Activated naive CD4-positive, alpha-beta T cell treated with anti-CD3 and anti-CD28 coated beads, Interleukin-2, amount 50 U/mL, for 72 hours (primary cell): ENCODE results near the gene NMNAT2. TPM values are rescaled to one million over a fixed set of nuclear protein-coding genes. Genes with fewer than 3 reads are reported as not detected.

ENCODE experiments used
- ATAC-seq, 2 donors: fragments of 150-1000 bp; cut with Tn5 transposase; 2 replicates each; pipeline ENCODE4 v1.10.0; 2021; ENCODE audit warnings: mild to moderate bottlenecking in 2 of 2, moderate library complexity in 2 of 2
- DNase-seq, 2 donors: peaks; one replicate each; pipeline ENCODE4 v3.0.0; 2021 to 2022; ENCODE audit warnings: low spot score in 2 of 2
- H3K27ac Mint-ChIP-seq, 2 donors: one replicate each; pipeline ENCODE4 v1.8.0; 2022; ENCODE audit warnings: mild to moderate bottlenecking in 2 of 2, mixed read lengths in 2 of 2
- H3K36me3 Mint-ChIP-seq, 2 donors: one replicate each; pipeline ENCODE4 v1.8.0; 2022; ENCODE audit warnings: mixed read lengths in 2 of 2
- H3K9me3 Mint-ChIP-seq, 2 donors: one replicate each; pipeline ENCODE4 v1.8.0; 2022; ENCODE audit warnings: mixed read lengths in 2 of 2
- total RNA-seq, 2 donors: library from RNA; stranded (reverse); gene quantifications; one replicate each; pipeline ENCODE4 v1.2.3, GENCODE V29; 2022

Gene NMNAT2
- total RNA-seq, 2 donors from 2014 or later, result not detected

DNA sequence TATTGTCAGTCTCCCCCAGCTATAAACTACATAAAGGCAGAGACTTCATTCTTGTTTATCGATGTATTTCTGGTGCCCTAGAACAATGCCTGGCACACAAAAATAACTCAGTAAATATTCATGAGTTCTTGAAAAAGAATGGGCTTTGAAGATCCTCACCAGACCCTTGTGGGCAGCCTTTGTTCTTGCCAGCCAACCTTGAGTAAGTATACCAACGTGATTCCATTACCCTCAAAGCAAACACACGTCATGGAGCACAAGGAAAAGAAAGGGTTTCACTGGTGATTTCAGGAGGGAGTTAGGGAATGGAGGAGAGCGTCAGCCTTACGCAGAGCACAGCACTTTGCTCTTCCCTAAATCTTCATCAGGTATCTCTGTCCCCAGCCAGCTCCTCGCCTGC, 29.4 kb downstream of the NMNAT2 start:
- H3K27ac Mint-ChIP-seq, result no peak overlapping the region
- DNase-seq (no peak), ATAC-seq (no peak)
- H3K36me3 Mint-ChIP-seq, result no peaks in the 10 kb centered on the region
- H3K9me3 Mint-ChIP-seq, result no peaks in the 10 kb centered on the region

DNA sequence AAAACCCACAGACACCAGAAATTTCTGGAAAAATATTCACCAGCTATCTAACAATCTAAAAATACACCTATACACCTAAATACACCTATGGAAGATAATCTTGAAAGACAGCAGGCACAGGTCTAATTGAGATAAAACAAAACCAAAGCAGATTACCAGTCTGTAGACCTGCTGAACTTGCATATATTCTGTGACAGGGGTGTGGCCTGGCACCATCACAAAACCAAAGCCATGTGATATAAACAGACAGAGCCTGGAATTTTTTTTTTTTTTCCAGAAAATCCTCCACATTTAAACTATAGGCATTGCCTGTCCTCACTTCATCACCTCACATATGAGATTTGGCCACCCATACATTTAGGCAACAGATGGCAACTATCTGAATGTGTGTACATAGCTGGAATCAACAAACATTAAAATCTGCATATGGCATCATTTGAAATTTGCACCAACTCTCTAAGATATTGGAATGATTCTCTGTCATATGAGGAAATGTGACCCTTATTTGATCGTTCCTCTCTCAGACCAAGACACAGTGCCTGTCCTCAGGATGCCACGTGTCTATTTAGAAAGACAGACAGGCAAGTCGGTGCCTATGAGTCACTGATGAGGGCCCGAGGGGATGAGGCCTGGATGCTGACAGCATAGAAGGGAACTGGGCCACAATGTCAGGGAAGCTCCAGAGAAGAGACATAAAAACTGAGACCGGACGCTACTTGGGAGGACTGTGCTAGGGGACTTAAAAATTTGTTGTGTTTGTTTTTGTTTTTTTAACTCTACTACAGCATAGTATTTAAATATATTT, 32.6 kb downstream of the NMNAT2 start:
- ATAC-seq (no peak), DNase-seq (no peak)
- Mint-ChIP-seq H3K36me3 (no peaks in the 10 kb centered on the region), H3K27ac (no peak overlapping the region), H3K9me3 (no peaks in the 10 kb centered on the region)

DNA sequence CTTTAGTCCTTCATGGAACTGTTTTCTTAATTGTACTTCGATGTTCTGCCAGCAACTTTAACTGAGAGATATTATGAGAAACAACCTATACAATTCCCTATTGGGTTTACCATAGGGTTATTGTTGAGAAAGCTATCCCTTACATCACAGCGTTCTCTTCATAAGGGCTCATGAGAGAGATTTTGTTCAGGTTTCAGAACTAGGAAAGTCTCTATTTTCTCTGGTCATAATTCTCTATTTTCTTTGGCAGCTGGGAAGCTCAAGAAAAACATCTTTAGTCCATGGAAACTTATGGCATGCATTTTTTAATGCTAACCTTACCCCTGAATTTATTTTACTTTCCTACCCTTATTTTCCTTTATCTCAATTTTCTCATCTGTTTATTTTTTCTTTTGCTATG, 38.2 kb downstream of the NMNAT2 start:
- Mint-ChIP-seq H3K36me3 (no peaks in the 10 kb centered on the region), H3K27ac (no peak overlapping the region), H3K9me3 (no peaks in the 10 kb centered on the region)
- no peak for DNase-seq
- no peak for ATAC-seq

DNA sequence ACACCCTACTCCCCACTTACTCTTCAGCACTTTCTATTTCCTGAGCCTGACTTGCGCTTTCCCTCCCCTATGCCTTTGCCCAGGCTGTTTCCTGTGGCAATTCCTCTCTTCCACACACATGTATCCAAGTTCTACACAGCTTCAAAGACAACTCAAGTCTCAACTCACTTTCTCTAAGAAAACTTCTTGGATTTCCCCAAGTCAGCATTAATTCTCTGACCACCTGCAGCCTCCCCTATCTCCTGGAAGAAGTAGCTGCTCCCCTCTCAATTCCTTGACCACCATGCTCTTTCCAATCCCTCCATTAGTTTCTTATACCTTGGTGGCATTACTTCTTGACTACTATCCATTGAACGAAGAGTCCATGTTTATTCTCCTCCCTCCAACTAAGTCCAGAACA, 42.8 kb downstream of the NMNAT2 start:
- no peaks in the 10 kb centered on the region for H3K9me3 Mint-ChIP-seq
- no peak overlapping the region for H3K27ac Mint-ChIP-seq
- no peak for DNase-seq
- no peak for ATAC-seq
- H3K36me3 Mint-ChIP-seq, result no peaks in the 10 kb centered on the region

DNA sequence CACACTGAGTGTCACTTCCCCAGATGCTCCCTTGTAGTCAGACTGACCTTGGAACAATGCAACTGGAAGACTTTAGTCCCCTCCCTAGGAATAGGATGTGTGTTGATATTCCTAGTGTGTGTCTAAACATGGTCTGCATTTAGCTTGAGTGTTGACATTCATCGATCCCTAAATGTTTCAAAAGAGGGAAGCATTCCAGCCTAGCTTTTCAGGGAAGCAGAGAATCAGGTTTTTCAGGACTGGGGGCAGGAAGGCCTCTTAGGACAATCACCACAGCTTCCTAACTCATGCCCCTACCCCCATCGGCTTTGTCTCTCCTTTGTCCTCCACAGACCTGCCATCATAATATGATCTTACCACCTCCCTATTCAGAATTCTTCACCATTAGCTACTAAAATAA, 43.4 kb downstream of the NMNAT2 start:
- no peak overlapping the region for H3K27ac Mint-ChIP-seq
- no peak for ATAC-seq

DNA sequence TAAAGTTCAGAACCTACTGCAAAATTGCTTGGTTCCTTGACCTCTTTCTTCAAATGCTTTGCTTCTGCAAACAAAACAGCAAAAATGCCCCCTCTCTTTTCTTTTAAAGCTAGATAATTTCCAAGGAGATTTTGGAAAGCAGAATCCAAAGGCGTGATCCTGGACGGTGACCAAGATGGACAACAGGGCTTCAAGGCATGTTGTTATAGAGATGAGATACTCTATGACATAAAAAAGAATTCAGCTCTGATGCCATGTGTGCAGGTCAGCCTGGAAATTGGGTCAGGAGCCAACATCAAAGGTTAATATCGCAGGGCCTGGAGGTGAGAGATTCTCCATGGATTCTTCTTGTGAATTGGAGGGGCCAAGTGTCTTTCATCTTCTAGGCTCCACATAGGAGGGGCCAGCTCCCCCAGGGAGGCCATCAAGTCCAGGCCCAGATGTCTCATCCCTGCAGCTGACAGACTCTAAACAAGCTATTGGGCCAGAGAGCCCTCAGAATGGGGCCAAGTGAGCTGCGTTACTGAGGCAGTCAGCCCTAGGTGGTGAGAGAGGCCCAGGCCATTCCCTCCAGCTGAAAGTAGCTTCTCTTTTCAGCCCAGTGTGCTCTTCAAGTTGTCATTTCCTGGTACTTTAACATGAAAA, 45.5 kb downstream of the NMNAT2 start:
- Mint-ChIP-seq H3K27ac (no peak overlapping the region), H3K36me3 (no peaks in the 10 kb centered on the region), H3K9me3 (no peaks in the 10 kb centered on the region)
- DNase-seq (no peak), ATAC-seq (no peak)

More for the DNA sequence above, 43.4 kb downstream of the NMNAT2 start:
- no peaks in the 10 kb centered on the region for H3K9me3 Mint-ChIP-seq
- no peaks in the 10 kb centered on the region for H3K36me3 Mint-ChIP-seq
- no peak for DNase-seq

DNA sequence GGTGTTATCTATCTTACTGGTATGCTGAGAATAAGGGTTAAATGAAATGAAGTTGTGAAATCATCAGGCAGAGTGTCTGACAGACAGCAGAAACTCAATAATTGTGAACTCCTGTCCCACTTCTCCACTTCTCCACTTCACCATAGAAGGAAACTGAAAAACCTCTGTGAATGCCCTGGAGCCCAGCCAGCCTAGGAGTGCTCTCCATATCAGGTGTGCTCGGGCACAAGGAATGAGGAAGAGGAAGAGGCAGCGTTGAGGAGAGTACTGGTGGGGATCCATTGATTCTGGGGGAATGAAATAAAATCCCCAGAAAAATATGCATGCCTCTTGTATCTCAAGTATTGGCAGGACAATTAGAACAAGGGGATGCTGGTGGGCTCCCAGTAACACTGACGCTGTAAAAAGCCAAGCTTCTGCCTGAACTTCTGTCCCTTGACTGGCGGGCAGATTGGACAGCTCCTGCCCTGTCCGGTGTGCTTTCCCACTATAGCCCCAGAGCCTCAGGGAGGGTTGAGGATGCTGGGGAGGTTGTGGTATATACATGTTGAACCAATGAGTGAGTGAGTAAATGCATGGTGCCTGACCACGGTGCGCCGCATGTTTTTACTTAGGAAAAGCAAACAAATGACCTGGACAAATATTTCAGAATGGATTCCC, 47.7 kb downstream of the NMNAT2 start:
- ATAC-seq (no peak), DNase-seq (no peak)
- Mint-ChIP-seq H3K36me3 (no peaks in the 10 kb centered on the region), H3K9me3 (no peaks in the 10 kb centered on the region), H3K27ac (no peak overlapping the region)

DNA sequence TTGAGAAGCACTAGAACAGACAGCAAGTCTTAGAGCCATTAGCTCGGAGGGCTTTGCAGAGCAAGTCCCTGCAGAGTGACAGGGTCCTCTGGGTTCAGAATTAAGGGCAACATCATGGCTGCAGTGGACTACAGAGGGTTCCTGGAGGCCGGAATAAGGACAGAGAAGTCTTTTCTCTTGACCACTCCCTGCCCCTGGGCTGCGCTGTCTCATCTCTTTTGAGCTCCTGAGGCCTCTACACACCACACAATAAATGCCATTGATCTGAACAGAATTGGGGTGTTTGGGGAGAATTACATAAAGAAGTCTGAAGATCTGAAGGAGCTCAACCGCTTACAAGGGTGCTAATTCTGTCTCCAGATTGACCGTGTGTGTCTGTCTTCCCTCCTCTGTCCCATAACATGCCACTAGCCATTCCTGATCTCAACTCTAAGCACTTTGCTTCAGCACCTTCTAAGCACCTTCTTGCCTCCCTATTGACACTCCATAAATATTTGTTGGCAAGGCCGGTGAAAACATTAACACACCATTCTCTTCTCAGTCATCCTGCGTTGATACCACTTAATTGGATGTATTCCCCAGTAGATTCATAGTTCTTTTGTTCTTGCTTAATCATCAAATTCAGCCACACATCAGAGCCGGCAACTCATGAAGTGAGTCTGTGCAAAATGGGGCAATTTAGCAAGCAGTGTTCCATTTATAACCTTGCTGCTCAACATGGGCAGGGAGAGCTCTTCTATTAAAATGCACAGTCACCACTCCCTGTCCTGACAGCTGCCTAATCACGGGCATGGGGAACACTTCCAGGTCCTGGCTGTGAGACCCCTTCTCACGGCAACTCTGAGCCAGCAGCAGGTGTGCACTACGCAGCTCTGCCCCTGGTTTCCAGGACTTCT, 49.7 kb downstream of the NMNAT2 start:
- Mint-ChIP-seq H3K36me3 (no peaks in the 10 kb centered on the region), H3K9me3 (no peaks in the 10 kb centered on the region), H3K27ac (no peak overlapping the region)
- no peak for DNase-seq
- no peak for ATAC-seq

DNA sequence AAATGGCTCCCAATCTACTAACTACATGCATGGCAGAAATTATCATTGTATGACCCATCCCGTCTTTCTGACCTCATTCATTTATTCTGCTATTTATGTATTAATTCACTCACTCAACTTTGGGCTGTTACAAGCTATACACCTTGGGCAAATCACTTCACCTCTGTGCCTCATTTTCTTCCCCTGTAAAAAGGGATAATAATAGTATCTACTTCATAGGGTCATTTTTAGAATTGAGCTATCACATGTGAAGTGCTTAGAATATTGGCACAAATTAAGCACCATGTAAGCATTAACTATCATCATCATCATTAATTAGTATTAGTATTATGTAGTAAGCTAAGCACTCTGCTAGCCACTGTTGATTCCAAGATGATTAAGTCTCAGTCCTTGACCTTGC, 52.1 kb downstream of the NMNAT2 start:
- H3K9me3 Mint-ChIP-seq, result no peaks in the 10 kb centered on the region
- no peak overlapping the region for H3K27ac Mint-ChIP-seq
- no peak for DNase-seq
- no peak for ATAC-seq
- H3K36me3 Mint-ChIP-seq, result no peaks in the 10 kb centered on the region

DNA sequence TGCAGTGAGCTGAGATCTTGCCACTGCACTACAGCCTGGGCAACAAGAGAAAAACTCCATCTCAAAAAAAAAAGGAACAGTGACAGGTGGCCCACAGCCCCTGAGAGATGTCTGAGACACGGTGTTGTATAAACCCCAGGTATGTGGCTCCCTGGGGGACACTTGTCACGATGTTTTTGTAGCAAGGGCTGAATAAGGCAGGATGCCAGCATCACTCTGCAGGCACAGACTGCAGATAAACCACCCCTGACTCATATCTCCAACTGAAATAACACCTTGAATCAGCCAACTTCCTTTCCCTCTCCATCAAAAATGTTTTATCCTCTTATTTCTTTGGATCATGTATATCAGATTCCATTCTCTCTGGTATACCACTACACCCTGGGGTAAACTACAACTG, 52.5 kb downstream of the NMNAT2 start:
- no peak for DNase-seq
- no peaks in the 10 kb centered on the region for H3K36me3 Mint-ChIP-seq
- H3K27ac Mint-ChIP-seq, result no peak overlapping the region
- ATAC-seq, result no peak
- H3K9me3 Mint-ChIP-seq, result no peaks in the 10 kb centered on the region

DNA sequence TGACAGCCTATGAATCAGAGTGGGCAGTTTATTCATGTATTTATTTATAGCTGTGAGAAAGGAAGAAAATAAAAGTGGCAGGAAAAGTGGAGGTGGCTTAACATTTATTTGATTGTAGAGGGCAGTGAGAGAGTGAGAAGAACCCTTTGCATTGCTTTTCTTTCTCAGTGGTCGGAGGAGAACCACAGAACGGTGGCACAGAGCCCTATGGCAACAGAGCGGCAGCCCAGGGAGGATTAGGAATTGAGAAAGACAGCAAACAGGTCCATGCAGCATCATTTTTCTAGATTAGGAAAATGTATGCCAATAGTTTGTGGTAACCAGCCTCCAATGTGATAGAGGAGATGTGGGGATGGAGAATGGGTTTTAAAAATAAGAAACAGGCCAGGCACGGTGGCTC, 53.1 kb downstream of the NMNAT2 start:
- Mint-ChIP-seq H3K27ac (no peak overlapping the region), H3K36me3 (no peaks in the 10 kb centered on the region), H3K9me3 (no peaks in the 10 kb centered on the region)
- DNase-seq, result no peak
- no peak for ATAC-seq

DNA sequence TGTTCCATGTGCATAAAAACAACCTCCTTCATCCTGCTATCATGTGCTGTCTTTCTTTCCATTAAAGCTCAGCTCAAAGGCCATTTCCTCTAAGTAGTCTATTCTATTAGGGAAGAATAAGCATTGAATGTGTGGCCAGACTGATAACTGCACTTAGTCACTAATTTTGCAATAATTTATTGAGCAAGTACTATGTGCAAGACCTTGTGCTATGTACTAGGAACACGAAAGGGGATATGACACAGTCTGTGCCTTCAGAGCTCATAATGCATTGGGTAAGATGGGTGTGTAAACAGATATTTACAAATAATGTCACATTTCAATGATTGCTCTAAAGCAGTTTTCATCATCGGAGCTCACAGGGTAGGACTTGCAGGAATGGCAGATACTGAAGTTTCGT, 54.2 kb downstream of the NMNAT2 start:
- no peak for ATAC-seq
- Mint-ChIP-seq H3K27ac (no peak overlapping the region), H3K9me3 (no peaks in the 10 kb centered on the region), H3K36me3 (no peaks in the 10 kb centered on the region)
- DNase-seq, result no peak

DNA sequence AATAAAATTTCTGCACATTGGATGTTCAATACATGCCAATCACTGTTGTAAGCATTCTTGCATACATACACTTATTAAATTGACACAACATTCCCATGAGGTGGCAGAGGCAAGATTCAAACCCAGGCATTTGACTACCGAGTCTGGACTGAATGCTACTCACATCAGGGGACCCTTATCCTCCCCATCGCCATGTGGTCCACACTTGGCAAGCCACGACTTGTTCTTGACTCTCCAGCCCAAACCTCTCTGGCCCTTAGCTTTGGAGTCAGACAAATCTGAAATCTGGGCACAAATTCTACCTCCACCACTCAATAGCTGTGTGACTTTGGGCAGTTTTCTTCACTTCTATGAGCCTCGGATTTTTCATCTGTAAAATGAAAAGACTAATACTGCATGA, 57.1 kb downstream of the NMNAT2 start:
- DNase-seq (no peak), ATAC-seq (no peak)
- Mint-ChIP-seq H3K36me3 (no peaks in the 10 kb centered on the region), H3K27ac (no peak overlapping the region), H3K9me3 (no peaks in the 10 kb centered on the region)

DNA sequence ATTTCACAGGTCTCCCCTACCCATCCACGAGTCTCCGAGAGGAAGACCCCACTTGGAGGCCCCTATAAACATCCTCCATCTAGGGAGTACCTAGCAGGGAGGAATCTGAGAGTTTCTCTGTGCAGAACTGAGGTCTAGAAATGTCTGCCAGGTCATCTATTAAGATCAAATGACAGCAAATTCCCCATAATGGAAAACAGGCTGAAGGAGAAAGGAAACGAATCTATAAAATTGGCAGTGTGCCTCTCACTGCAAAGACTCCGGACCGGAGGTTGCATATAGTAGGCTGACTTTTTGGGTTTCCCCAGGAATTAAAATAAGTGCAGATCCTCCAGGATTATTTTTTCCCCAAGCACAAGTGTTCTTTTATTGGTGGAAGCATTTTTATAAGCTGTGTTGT, 57.7 kb downstream of the NMNAT2 start:
- Mint-ChIP-seq H3K27ac (no peak overlapping the region), H3K36me3 (no peaks in the 10 kb centered on the region), H3K9me3 (no peaks in the 10 kb centered on the region)
- ATAC-seq, result no peak
- DNase-seq, result no peak

DNA sequence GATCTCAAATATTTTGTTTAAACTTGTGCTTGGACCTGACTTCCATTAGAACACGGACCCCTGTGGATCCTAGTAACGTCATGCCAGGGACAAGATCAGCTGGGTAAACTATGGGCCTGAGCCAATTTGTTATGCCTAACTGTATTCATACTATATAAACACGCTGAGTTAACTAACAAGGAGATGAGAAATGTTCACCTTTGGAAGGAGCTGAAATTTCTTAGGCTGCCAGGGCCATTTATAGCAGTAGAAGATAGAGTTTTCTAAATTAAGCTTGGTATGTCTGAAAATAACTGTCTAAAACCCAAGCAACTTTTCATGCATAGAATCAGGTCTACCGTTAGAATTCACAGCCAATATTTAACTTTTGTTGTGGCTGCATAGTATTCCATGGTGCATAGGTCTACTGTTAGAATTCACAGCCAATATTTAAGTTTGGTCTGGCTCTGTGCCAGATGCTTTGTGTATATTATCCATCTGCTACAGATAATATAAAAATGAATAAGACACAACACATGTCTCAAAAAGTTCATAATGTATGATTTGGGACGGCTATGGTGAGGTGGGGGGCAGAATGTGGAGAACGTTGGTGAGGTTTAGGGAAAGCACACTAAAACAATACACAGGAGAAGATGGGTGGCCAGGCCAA, 61.5 kb downstream of the NMNAT2 start:
- Mint-ChIP-seq H3K36me3 (no peaks in the 10 kb centered on the region), H3K9me3 (no peaks in the 10 kb centered on the region), H3K27ac (no peak overlapping the region)
- DNase-seq (no peak), ATAC-seq (no peak)

DNA sequence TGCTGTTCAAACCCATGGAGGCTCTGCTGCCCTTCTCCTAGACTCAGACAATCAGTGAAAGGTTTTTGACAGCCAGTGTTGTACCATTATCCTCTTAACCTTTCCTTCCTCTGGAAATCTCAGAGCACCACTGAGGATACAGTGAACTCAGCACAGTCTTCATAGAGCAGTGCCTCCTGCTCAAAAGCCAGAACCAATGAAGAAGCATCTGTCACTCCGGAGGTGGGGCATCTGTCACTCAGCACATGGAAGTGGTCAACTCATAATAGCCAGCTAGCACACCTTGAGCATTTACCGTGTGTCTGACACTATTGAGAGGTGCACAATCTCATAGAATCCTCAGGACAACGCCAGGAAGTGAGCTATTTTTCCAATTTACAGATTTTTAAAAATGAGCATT, 62.4 kb downstream of the NMNAT2 start:
- DNase-seq, result no peak
- no peaks in the 10 kb centered on the region for H3K36me3 Mint-ChIP-seq
- no peak for ATAC-seq
- H3K9me3 Mint-ChIP-seq, result no peaks in the 10 kb centered on the region
- no peak overlapping the region for H3K27ac Mint-ChIP-seq
